Measurements from ENCODE around the gene CHEK2. TPM values are rescaled to one million over a fixed set of nuclear protein-coding genes. Genes with fewer than 3 reads are reported as not detected.
"Not testable (repeated sequence)": the region's sequence is repeated elsewhere in the genome, so short reads cannot be mapped to it uniquely, and the experiment has no call there.

The CHEK2 gene
- total RNA-seq, 2 donors from 2014 or later: 2.7 to 11.3 TPM

- Histone ChIP-seq H3K9me3 (no peaks in the 10 kb centered on the region), H3K36me3 (no peaks in the 10 kb centered on the region), H3K27ac (no peak overlapping the region), H3K27me3 (no peaks in the 10 kb centered on the region), H3K4me3 (no peak overlapping the region), H3K4me1 (peaks cover 0 to 9% of the 10 kb centered on the region in 2 donors)
- no peak for DNase-seq (ENCODE audit: low spot score)
- no peak for TF ChIP-seq CTCF (IDR thresholded peaks at IDR 0.05)
Measured at GRCh38 chr22:28769394-28770085, 27.9 kb upstream of the CHEK2 start.

- Histone ChIP-seq H3K27me3 (no peaks in the 10 kb centered on the region), H3K4me3 (no peak overlapping the region), H3K9me3 (no peaks in the 10 kb centered on the region), H3K36me3 (no peaks in the 10 kb centered on the region), H3K27ac (no peak overlapping the region), H3K4me1 (peaks cover 0 to 3% of the 10 kb centered on the region in 2 donors)
- DNase-seq (ENCODE audit: low spot score): no peak
- no peak for TF ChIP-seq CTCF (IDR thresholded peaks at IDR 0.05)
Measured at GRCh38 chr22:28768701-28769393, 27.2 kb upstream of the CHEK2 start.

- Histone ChIP-seq H3K9me3 (no peaks in the 10 kb centered on the region), H3K36me3 (no peaks in the 10 kb centered on the region), H3K27me3 (no peaks in the 10 kb centered on the region), H3K4me3 (no peak overlapping the region), H3K4me1 (no peaks in the 10 kb centered on the region), H3K27ac (no peak overlapping the region)
- no peak for DNase-seq (ENCODE audit: low spot score)
- TF ChIP-seq CTCF (IDR thresholded peaks at IDR 0.05): no peak
Measured at GRCh38 chr22:28766628-28767027, 25.0 kb upstream of the CHEK2 start.

GRCh38 chr22:28762000-28762399 is 20.4 kb upstream of the CHEK2 start:
- H3K27ac ChIP-seq; H3K27me3 ChIP-seq; H3K4me3 ChIP-seq; H3K36me3 ChIP-seq; H3K4me1 ChIP-seq; DNase-seq (ENCODE audit: low spot score); H3K9me3 ChIP-seq: not testable (repeated sequence)

GRCh38 chr22:28761449-28761755 is 19.8 kb upstream of the CHEK2 start:
- Histone ChIP-seq H3K27ac (no peak overlapping the region), H3K9me3 (no peaks in the 10 kb centered on the region), H3K4me1 (no peaks in the 10 kb centered on the region), H3K27me3 (no peaks in the 10 kb centered on the region), H3K4me3 (no peak overlapping the region), H3K36me3 (no peaks in the 10 kb centered on the region)
- no peak for DNase-seq (ENCODE audit: low spot score)
- no peak for TF ChIP-seq CTCF (IDR thresholded peaks at IDR 0.05)

GRCh38 chr22:28759861-28760560 is 18.4 kb upstream of the CHEK2 start:
- Histone ChIP-seq H3K27ac (no peak overlapping the region), H3K27me3 (no peaks in the 10 kb centered on the region), H3K4me3 (no peak overlapping the region), H3K4me1 (no peaks in the 10 kb centered on the region), H3K9me3 (no peaks in the 10 kb centered on the region), H3K36me3 (no peaks in the 10 kb centered on the region)
- no peak for DNase-seq (ENCODE audit: low spot score)
- no peak for TF ChIP-seq CTCF (IDR thresholded peaks at IDR 0.05)

GRCh38 chr22:28754512-28754911 is 12.9 kb upstream of the CHEK2 start:
- not testable (repeated sequence) for H3K27ac ChIP-seq; H3K4me1 ChIP-seq; DNase-seq (ENCODE audit: low spot score); H3K36me3 ChIP-seq; H3K27me3 ChIP-seq; H3K4me3 ChIP-seq; H3K9me3 ChIP-seq
